Hepatocyte (in vitro differentiated cells): ENCODE results near the gene RAD51D. TPM values are rescaled to one million over a fixed set of nuclear protein-coding genes. Genes with fewer than 3 reads are reported as not detected.

Source experiments
- DNase-seq: peaks from one replicate; pipeline ENCODE4 v3.0.0-alpha.2; 2016; ENCODE audit warnings: low spot score
- H2AFZ ChIP-seq: fragments of 200-600 bp; sonication (generic); 2 replicates; pipeline ENCODE4 v1.6.0; 2016; ENCODE audit warnings: antibody characterized with exemption, mild to moderate bottlenecking
- H3K27ac ChIP-seq: fragments of 200-600 bp; sonication (generic); 2 replicates; pipeline ENCODE4 v1.5.1; 2016; ENCODE audit warnings: mild to moderate bottlenecking
- H3K27me3 ChIP-seq: fragments of 200-600 bp; sonication (generic); 2 replicates; pipeline ENCODE4 v1.6.1; 2016
- H3K36me3 ChIP-seq: fragments of 200-600 bp; sonication (generic); replicated peaks from 2 replicates; pipeline ENCODE4 v1.5.1; 2016; ENCODE audit warnings: low read depth; ENCODE audit not compliant: insufficient read depth
- H3K4me1 ChIP-seq: fragments of 200-600 bp; sonication (generic); 2 replicates; pipeline ENCODE4 v1.5.1; 2016; ENCODE audit warnings: mild to moderate bottlenecking, moderate library complexity; ENCODE audit not compliant: insufficient read depth
- H3K4me2 ChIP-seq: fragments of 200-600 bp; sonication (generic); 2 replicates; pipeline ENCODE4 v1.6.0; 2016
- H3K4me3 ChIP-seq: fragments of 200-600 bp; sonication (generic); 2 replicates; pipeline ENCODE4 v1.5.1; 2016; ENCODE audit warnings: mild to moderate bottlenecking
- H3K79me2 ChIP-seq: fragments of 200-600 bp; sonication (generic); 2 replicates; pipeline ENCODE4 v1.6.0; 2017; ENCODE audit warnings: mild to moderate bottlenecking
- H3K9me2 ChIP-seq: fragments of 200-600 bp; sonication (generic); replicated peaks from 2 replicates; pipeline ENCODE4 v1.6.0; 2017; ENCODE audit warnings: mild to moderate bottlenecking; ENCODE audit not compliant: insufficient read depth
- H3K9me3 ChIP-seq: fragments of 200-600 bp; sonication (generic); 2 replicates; pipeline ENCODE4 v1.5.1; 2016; ENCODE audit warnings: low read depth, mild to moderate bottlenecking
- H4K20me1 ChIP-seq: fragments of 200-600 bp; sonication (generic); 2 replicates; pipeline ENCODE4 v1.6.0; 2016; ENCODE audit warnings: mild to moderate bottlenecking; ENCODE audit not compliant: insufficient read depth, poor library complexity, severe bottlenecking
- EZH2 ChIP-seq: fragments of 200-600 bp; sonication (generic); IDR thresholded peaks from 2 replicates; pipeline ENCODE4 v1.6.1; 2016; ENCODE audit warnings: antibody characterized with exemption, mild to moderate bottlenecking, borderline replicate concordance
- EZH2phosphoT487 ChIP-seq: fragments of 200-600 bp; sonication (generic); IDR thresholded peaks from one replicate; pipeline ENCODE4 v1.6.1; 2018; ENCODE audit warnings: antibody characterized with exemption, mild to moderate bottlenecking, low read depth, moderate library complexity; ENCODE audit not compliant: unreplicated experiment, severe bottlenecking
- WGBS: methylation state at CpG from one replicate; pipeline ENCODE4 v1.1.6; 2016; ENCODE audit warnings: low lambda C conversion rate; ENCODE audit errors: missing lambda C conversion rate; 5-methylcytosine and 5-hydroxymethylcytosine counted together
- polyA plus RNA-seq: library from polyadenylated mRNA; unstranded; fragments of >200 nt; fragmentation: Nextera tagmentation; extraction: Ambion mirVana; gene quantifications from 2 replicates; pipeline ENCODE4 v1.2.1, GENCODE V29; 2016
- total RNA-seq: library from RNA; depleted of rRNA; stranded (reverse); fragments of >200 nt; gene quantifications from 2 replicates; pipeline ENCODE4 v1.2.3, GENCODE V29; 2014
- TF ChIP-seq, protein P1 (sequence below): fragments of 200-600 bp; sonication (generic); IDR thresholded peaks from 2 replicates; pipeline ENCODE4 v1.5.1; 2016; ENCODE audit warnings: antibody characterized with exemption, mild to moderate bottlenecking; ENCODE audit not compliant: poor library complexity

Gene RAD51D
- total and polyA plus RNA-seq, 2 experiments from 2014 or later = 7.1 to 9.9 TPM

DNA sequence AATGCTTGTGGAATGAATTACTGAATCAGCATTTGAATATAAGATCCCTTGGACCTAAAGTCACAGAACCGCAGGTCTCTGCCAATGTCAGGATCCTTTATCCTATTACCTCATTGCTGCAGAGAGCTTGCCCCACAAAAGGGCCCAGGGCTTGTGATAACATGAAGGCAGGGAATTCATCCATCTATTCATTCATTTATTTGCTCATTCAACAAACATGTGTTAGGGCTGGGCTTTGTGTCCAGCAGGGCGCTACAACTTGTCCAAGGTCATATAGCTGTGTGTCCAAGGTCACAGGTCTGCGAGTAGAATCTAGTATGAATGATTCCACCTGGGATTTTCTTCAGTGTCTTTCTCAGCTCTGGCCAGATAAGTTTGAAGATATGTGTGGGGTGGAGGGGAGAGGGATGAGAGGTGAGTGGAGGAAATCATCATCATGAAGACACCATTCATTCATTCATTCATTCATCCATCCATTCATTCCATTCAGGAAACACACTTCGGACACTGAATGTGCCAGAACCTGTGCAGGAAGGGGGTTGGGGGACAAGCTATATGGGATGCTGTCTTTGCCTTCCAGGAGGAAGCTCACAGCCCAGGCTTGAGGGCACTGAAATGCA lies 26.7 kb upstream of the RAD51D start:
- H3K4me2 ChIP-seq = no peak overlapping the region

DNA sequence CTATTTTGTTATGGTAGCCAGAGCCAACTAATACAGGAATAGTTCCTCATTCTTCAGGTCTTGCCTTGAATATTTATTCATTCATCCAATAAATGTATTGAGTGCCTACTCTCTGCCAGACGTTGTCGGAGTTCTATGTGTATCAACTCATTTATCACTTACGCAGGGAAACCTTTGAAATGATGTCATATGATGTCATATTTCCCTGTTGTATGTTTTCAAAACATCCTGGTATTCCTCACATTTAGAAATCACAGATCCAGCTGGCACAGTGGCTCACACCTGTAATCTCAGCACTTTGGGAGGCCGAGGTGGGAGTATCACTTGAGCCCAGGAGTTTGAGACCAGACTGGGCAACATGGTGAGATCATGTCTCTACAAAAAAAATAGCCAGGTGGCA lies 25.2 kb upstream of the RAD51D start:
- Histone ChIP-seq H3K4me3 (no peak overlapping the region), H4K20me1 (no peaks in the 10 kb centered on the region), H3K4me2 (no peak overlapping the region), H3K27ac (no peak overlapping the region), H3K79me2 (peaks cover 14% of the 10 kb centered on the region), H3K27me3 (no peaks in the 10 kb centered on the region), H3K9me2 (no peaks in the 10 kb centered on the region), H2AFZ (no peak overlapping the region), H3K4me1 (peaks cover 4% of the 10 kb centered on the region), H3K9me3 (no peaks in the 10 kb centered on the region), H3K36me3 (no peaks in the 10 kb centered on the region)
- WGBS = 90% methylated on average over 4 of the region's 4 CpGs
- TF ChIP-seq EZH2phosphoT487 = no peak
- no peak for DNase-seq

More for the DNA sequence above, 26.7 kb upstream of the RAD51D start:
- H2AFZ ChIP-seq = no peak overlapping the region
- H3K36me3 ChIP-seq = no peaks in the 10 kb centered on the region
- no peaks in the 10 kb centered on the region for H3K9me3 ChIP-seq
- H3K79me2 ChIP-seq = peaks cover 6% of the 10 kb centered on the region
- H3K27me3 ChIP-seq = no peaks in the 10 kb centered on the region
- H3K9me2 ChIP-seq = no peaks in the 10 kb centered on the region
- no peak overlapping the region for H3K27ac ChIP-seq
- H4K20me1 ChIP-seq = no peaks in the 10 kb centered on the region
- DNase-seq = no peak
- 75% methylated on average over 4 of the region's 4 CpGs for WGBS
- H3K4me3 ChIP-seq = no peak overlapping the region
- TF ChIP-seq EZH2 (no peak), EZH2phosphoT487 (no peak)
- TF ChIP-seq, protein P1, sequence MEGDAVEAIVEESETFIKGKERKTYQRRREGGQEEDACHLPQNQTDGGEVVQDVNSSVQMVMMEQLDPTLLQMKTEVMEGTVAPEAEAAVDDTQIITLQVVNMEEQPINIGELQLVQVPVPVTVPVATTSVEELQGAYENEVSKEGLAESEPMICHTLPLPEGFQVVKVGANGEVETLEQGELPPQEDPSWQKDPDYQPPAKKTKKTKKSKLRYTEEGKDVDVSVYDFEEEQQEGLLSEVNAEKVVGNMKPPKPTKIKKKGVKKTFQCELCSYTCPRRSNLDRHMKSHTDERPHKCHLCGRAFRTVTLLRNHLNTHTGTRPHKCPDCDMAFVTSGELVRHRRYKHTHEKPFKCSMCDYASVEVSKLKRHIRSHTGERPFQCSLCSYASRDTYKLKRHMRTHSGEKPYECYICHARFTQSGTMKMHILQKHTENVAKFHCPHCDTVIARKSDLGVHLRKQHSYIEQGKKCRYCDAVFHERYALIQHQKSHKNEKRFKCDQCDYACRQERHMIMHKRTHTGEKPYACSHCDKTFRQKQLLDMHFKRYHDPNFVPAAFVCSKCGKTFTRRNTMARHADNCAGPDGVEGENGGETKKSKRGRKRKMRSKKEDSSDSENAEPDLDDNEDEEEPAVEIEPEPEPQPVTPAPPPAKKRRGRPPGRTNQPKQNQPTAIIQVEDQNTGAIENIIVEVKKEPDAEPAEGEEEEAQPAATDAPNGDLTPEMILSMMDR = no peak
- H3K4me1 ChIP-seq = no peaks in the 10 kb centered on the region

DNA sequence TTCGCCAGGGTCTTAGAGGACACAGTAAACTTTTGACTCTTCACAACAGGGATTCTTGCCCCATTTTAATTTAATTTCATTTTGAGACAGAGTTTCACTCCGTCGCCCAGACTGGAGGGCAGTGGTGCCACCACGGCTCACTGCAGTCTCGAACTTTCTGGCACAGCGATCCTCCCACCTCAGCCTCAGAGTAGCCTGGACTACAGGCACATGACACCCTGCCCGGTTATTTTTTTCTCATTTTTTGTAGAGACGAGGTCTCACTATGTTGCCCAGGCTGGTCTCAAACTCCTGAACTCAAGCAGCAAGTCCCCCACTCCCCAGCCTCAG lies 22.8 kb upstream of the RAD51D start:
- no peaks in the 10 kb centered on the region for H3K9me2 ChIP-seq
- H3K27ac ChIP-seq = no peak overlapping the region
- no peak overlapping the region for H3K4me3 ChIP-seq
- H3K36me3 ChIP-seq = no peaks in the 10 kb centered on the region
- H3K4me2 ChIP-seq = peak overlapping the region; percentile 83
- H3K79me2 ChIP-seq = peaks cover 14% of the 10 kb centered on the region
- H4K20me1 ChIP-seq = no peaks in the 10 kb centered on the region
- no peak for DNase-seq
- TF ChIP-seq, protein P1 = no peak
- TF ChIP-seq EZH2phosphoT487 = no peak
- no peak for TF ChIP-seq EZH2
- no peaks in the 10 kb centered on the region for H3K27me3 ChIP-seq
- H2AFZ ChIP-seq = peak overlapping the region; percentile 61
- 75% methylated on average over 8 of the region's 8 CpGs for WGBS
- peaks cover 4% of the 10 kb centered on the region for H3K4me1 ChIP-seq
- no peaks in the 10 kb centered on the region for H3K9me3 ChIP-seq

DNA sequence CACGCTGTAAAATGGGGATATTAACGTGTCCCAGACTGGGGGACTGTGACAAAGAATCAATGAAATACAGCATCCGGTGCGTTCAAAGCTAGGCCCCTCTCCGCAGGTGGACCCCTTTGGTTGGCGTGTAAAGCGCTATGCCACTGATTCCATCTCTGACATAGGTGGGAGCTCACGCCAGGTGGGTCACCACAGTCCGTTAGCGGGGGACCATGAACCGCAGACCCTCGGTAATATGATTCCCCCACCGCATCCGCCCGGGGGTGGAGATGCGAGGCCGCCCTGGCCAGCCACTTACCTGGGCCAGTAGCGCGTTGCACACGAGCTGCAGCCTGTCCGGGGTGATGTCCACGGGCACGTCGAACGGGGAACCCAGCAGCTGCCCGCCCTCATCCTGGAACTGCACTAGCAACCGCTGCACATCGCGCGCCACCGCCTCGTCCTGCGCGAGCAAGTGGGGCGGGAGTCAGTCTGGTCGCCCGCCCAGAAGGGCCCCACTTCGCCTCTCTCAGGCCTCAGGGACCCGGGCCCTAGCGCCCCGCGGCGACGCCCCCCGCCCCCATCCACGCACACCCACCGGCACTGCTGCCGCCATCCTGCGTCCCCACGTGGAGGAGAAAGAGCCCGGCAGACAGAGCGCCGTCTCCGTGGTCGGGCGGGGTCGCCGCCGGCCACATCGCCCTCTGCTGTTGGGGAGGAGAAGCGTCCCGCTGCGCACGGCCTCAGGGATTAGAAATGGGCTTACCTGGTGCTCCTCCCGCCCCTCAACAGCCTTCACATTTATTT lies 22.2 kb upstream of the RAD51D start, which contains the start of gene NLE1:
TSS of gene NLE1 (minus strand) at position 623 of the 786 bp plus-strand sequence. CDS start at position 595, 28 bp downstream.
- Histone ChIP-seq H2AFZ (peak within 1 kb of the TSS; percentile 81), H3K4me3 (peak within 1 kb of the TSS; percentile 96), H3K9me2 (no peaks in the 10 kb centered on the region), H3K79me2 (peaks cover 14% of the 10 kb centered on the region), H3K27ac (no peak within 1 kb of the TSS), H3K4me1 (peaks cover 4% of the 10 kb centered on the region), H3K4me2 (peak within 1 kb of the TSS; percentile 83), H3K27me3 (no peaks in the 10 kb centered on the region), H4K20me1 (no peaks in the 10 kb centered on the region), H3K36me3 (no peaks in the 10 kb centered on the region), H3K9me3 (no peaks in the 10 kb centered on the region)
- peak; percentile 88 for DNase-seq
- no peak for TF ChIP-seq EZH2phosphoT487
- TF ChIP-seq, protein P1 = peak; percentile 95
- under 1% methylated on average over 43 of the region's 65 CpGs for WGBS
